Urothelium cell line (cell line): ENCODE measurements around the gene DMRT2.

ENCODE experiments used
- DNase-seq: peaks from one replicate; pipeline ENCODE4 v3.0.0; 2011; ENCODE audit warnings: low spot score, mixed read lengths
- FAIRE-seq: peaks from 2 replicates; lab custom pipeline; 2011; peaks lifted over from hg19 to GRCh38; lab: Jason Lieb, UNC

Gene DMRT2

DNA sequence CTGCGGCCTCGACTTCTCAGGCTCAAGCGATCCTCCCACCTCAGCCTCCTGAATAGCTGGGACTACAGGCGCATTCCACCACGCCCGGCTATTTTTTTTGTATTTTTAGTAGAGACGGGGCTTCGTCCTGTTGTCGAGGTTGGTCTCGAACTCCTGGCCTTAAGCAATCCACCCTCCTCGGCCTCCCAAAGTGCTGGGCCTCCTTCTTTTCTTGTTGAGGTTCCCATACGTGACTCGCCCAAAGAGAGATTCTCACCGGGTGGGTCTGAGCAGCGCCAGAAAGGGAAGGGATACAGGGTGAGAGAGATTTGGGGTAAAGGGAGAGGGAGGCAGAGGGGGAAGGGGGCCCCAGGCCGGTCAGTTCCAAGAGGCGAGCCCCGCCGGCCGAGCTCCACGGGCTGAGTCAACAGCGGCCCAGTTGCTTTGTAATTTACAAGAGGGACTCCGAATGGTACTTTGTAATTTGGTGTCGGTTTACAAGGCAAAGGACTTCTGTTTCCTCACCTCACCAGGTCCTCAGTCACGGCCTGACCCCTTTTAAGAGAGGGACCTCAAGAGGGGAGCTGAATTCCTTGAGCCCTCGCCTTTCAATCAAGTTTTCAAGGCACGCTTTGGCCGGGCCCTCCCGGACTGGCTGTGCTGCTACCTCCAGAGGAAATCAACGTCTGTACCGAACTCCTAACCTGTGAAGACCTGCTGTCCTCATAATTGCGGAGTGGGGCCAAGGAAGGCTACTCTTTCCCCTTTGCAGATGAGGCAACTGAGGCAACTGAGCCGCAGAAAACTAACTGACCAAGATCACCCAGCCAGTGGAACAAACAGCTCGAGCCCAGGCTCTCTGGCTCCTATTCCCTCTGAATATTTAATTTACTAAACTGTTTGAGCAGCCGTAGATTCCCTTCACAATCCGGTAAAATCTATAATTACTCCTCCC is 3.3 kb upstream of the DMRT2 start:
- FAIRE-seq (no peak), DNase-seq (peak; percentile 4)

- DNase-seq, result peak; percentile 30
- FAIRE-seq, result no peak
Measured at GRCh38 chr9:1047591-1048230, 2.4 kb upstream of the DMRT2 start.

DNA sequence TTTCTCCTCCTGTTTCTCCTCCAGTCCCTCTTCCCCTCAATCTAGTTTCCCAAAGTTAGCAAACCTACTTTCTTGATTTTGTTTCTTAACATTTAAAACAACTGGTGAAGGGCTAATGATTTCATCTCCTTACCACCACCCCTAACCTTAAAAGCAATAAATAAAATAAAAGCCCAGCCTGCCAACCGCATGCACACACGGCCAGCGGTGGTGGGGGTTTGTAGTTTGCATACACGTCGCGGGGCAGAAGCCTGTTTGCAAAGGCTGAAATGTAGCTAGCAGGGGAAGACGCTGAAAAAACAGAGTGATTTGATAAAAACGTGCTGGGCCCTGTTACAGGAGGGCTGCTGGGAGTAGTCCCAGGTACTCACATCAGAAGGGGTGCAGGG is 1.9 kb upstream of the DMRT2 start:
- FAIRE-seq (no peak), DNase-seq (no peak)

DNA sequence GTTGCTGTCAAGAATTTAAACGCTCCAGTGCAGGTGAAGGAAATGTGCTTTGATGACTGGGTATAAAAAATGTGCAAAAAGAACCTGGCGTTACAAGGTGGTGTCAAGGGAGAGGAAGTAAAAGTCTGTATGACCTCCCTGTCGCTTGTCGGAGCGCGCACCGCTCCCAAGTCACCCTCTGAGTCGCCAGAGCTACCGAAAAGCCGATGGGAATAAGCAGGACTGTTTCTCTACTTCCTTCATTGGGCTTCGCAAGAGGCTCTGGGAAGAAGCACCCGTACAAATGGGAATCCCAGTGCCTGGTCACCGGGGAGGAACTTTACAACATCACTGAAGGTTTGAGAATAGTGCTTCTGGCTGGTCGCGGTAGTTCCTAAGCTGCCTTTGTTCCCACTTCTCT is 1.3 kb upstream of the DMRT2 start:
- DNase-seq (no peak), FAIRE-seq (no peak)

DNA sequence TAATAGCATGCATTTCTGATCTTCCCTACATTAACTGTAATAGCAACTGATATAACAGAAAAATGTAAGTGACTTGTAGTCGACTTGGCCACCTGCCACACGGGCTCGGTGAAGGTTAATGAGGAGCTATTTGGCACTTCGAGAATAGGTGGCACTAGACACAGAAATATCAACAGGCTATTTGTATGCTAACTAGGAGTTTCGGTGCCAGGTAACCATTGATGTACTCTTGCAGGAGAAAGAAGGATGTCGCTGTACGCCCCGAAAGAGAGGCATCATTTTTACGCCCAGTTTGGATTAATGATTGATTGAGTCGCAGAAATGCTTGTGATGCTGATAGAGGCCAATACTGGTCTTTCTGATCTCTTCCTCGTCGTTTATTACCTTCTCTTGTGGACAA is 516 bp upstream of the DMRT2 start:
- FAIRE-seq (no peak), DNase-seq (no peak)

DNA sequence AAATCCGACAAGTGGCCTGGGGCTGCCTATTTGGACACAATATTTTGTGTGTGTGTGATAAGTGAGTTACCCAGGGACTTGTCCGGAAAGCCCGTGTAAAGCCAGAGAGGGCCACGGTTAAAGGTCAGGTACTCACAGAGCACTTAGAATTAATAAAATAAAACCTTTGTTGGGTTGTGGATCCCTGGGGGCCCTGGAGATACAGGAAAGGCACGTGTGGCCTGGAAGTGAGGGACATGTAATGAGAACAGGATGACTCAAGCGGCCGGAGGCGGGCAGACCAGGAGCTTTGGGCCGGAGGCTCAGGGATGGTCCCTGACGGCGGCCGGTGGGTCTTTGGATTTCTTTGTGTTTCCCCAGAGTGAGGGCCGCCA is 1.0 kb downstream of the DMRT2 start:
- FAIRE-seq (no peak), DNase-seq (no peak)

DNA sequence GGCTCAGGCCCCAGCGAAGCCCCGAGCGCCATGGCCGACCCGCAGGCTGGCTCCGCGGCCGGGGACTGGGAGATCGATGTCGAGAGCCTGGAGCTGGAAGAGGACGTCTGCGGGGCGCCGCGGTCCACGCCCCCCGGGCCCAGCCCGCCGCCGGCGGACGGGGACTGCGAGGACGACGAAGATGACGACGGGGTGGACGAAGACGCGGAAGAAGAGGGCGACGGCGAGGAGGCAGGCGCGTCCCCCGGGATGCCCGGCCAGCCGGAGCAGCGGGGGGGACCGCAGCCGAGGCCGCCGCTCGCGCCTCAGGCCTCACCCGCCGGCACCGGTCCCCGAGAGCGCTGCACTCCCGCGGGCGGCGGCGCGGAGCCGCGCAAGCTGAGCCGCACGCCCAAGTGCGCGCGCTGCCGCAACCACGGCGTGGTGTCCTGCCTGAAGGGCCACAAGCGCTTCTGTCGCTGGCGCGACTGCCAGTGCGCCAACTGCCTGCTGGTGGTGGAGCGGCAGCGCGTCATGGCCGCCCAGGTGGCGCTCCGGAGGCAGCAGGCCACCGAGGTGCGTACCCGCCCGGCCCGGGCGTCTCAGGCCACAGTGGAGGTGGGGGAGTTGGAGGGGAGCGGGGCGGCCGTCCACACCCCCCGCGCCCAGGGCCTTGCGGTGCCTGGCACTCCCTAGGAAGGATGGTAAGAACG is 1.6 kb downstream of the DMRT2 start:
- DNase-seq, result no peak
- no peak for FAIRE-seq

GRCh38 chr9:1052365-1053281 is 2.5 kb downstream of the DMRT2 start:
- no peak for DNase-seq
- FAIRE-seq, result no peak

GRCh38 chr9:1053282-1053621 is 3.1 kb downstream of the DMRT2 start:
- FAIRE-seq (no peak), DNase-seq (no peak)

DNA sequence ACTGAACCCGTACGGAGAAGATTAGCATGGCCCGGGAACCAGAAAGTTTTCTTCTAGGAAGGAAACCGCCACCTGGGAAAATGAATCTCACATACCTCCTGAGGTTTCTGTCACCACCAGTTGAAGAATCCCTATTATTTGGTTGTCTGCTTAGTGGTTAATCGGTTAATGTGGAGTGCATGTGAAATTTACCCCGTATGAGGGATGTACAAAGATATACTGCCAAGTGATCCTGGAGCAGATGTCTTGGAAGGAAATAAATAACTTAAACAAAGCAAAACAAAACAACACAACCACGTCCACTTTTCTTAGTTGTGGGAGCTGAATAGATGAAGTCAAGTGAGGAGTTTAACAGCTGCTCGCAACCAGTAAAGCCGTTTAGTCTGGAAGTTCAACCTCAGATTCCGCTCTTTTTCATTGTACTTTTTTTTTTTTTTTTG is 3.8 kb downstream of the DMRT2 start:
- FAIRE-seq (no peak), DNase-seq (no peak)

DNA sequence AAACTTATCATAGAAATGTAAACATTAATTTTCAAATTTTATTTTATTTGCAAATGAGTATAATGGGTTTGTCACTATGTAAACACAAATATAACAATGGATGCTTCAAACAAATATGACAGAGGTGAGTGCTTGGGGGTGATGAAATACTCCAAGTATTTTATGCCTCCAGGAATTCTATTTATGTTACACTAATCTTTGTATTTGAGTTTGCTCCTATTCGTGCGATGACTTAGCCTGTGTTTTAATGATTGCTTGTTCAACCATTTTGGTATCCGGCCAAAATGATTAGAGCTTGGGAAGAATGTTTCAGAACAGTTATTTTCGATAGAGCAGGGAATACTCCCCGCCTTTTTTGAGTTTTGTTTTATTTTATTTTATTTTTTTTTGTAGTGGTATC is 5.0 kb downstream of the DMRT2 start:
- no peak for DNase-seq

GRCh38 chr9:1057910-1058309 is 7.8 kb downstream of the DMRT2 start:
- FAIRE-seq, result no peak

More for the DNA sequence above, 5.0 kb downstream of the DMRT2 start:
- no peak for FAIRE-seq

DNA sequence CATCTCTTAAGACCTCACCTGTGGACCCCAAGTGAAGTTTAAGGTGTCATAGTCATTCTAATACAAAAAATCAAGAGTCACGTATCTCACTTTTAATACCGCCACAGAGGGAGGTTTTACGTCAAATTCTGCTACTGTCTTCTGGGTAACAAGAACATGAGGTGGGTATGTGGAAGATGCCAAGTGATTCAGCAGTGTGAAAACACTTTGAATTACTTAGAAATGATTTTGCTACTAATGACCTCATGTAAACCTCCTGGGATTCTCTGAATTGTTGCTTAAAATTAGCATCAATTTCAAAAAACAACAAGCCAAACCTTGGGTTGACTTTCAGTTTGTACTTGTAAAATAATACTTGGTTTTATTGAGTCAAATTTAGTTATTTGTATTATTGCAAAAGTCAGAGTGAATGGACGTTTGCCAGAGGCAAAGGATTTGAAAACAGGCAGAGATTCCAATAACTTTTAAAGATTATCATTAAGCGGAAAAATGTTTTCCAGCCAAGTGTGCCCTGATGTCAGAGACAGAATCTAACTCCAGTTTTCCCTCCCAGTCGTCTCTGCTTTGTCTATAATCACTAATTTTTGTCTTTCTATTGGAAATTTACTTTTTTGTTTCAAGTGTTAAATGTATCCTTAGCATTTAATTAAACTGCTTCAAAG is 8.8 kb downstream of the DMRT2 start:
- DNase-seq, result no peak
- no peak for FAIRE-seq

More at GRCh38 chr9:1057910-1058309, 7.8 kb downstream of the DMRT2 start:
- no peak for DNase-seq

DNA sequence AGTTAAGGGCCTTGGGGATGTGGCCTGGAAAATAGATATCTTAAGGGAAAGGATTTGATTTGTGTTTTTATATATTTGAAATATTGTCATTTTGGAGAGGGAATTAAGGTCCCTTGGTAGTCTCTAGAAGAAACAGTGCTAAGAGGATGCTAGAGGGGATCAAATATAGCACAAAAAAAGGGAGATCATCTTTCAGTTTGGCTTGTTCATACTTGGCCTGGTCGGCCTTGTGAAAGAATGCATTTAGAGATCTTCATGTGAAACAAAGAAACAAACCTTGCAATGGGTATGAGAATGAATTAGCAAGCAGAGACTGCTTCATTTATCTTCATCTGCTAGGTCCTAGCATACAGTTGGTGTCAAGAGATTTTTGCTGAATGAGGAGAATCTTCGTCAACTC is 15.0 kb downstream of the DMRT2 start:
- no peak for DNase-seq
- FAIRE-seq, result no peak

GRCh38 chr9:1070692-1071091 is 20.5 kb downstream of the DMRT2 start:
- FAIRE-seq, result no peak
- DNase-seq, result no peak

DNA sequence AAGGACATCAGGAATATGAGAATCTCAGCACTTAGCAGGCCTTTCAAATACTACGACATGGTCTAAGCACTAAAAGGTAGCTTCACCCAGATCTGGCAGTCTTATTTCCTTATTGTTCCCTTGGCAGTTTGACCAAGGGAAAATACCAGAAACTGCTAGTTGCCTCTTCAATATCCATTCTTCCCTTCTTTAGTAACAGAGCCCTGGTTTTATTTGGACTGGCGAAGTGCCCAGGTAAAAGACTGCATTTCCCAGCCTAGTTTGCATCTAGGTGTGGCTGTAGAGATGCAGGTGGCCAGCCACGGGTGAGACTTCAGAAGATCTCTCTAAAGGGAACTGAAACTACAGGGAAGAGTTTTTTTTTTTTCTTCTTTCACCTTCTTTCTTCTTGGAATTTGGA is 21.6 kb downstream of the DMRT2 start:
- no peak for DNase-seq
- no peak for FAIRE-seq

DNA sequence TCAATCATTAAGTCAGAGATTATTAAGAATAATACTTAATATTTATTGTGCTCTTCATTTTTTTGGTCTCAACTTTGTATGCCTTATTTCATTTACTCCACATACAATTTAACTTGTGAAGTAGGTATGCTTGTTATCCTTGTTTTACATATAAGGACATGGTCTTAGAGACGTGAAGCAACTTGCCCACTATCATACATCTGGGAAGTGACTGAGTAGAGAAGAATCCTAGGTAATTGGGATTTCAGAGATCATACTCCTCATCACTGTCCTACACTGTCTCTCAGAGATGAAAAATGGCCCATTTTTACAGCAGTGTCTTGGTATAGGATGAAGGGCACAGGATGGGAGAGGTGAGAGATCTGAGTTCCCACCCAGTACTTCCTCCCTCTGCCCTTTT is 23.3 kb downstream of the DMRT2 start:
- FAIRE-seq, result no peak
- DNase-seq, result no peak

- DNase-seq, result no peak
- FAIRE-seq, result no peak
Measured at GRCh38 chr9:1077616-1078015, 27.5 kb downstream of the DMRT2 start.

GRCh38 chr9:1083325-1083913 is 33.3 kb downstream of the DMRT2 start:
- DNase-seq (peak; percentile 63), FAIRE-seq (no peak)

- DNase-seq, result no peak
- no peak for FAIRE-seq
Measured at GRCh38 chr9:1085086-1085485, 34.9 kb downstream of the DMRT2 start.
